Epidermal melanocyte (primary cell): ENCODE results near the gene U2AF1L4.
A peak's percentile ranks its signal among the peaks of the same experiment; 100 is the strongest.

Source experiments
- DNase-seq: peaks from one replicate; pipeline ENCODE4 v3.0.0; 2011; ENCODE audit warnings: low spot score; ENCODE audit not compliant: insufficient read length

U2AF1L4 gene

GRCh38 chr19:35745328-35746086, at the start of gene U2AF1L4, which contains the start of gene PSENEN:
TSS of gene U2AF1L4 (minus strand) at chr19:35745418. CDS start at chr19:35745391, 27 bp downstream.
TSS of gene PSENEN (plus strand) at chr19:35745651. CDS start at chr19:35745931, 280 bp downstream.
- DNase-seq: peak; percentile 74

- DNase-seq: no peak
These were observed 48.4 kb upstream of the U2AF1L4 start for GRCh38 chr19:35793381-35794165.

- no peak for DNase-seq
These were observed 47.7 kb upstream of the U2AF1L4 start for GRCh38 chr19:35792888-35793287.

DNA sequence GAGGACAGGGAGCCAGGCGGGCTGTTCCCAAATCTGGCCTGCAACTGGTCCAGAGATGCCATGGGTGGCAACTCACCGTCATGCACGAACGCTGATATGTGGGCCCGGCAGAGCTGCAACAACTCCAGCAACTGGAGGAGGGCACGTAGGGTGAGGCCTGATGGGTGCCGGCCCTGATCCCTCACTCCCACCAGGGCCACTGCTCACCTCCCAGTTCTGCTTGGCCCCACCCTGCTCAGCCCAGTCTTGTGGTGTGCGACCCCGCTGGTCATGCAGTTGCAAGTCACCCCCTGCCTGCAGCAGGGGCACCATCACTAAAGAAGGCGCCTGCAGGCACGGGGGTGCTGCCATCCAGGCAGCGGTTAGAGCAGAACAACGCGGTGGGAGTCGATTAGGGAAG, 47.1 kb upstream of the U2AF1L4 start:
- no peak for DNase-seq

DNA sequence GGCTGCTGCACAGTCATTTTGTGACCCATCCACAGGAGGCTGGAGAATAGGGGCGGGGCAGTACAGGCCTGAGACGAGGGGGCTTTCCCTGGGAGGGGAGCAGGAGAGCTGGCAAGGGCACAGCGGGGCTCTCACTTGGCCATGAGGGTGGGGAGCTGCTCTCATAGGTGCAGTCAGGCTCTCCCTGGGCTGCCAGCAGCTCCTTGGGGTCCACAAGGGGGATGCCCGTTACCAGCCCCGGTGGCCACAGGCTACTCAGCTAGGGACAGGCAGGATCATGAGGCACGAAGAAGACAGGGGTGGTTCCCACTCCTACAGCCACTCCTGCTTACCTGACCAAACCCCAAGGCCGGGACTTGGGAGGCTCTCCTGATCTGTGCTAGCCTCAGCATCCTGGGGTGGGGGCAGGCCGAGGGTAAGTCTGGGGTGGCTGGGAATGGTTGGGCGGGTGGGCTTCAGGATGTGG, 46.6 kb upstream of the U2AF1L4 start:
- no peak for DNase-seq

- DNase-seq: no peak
These were observed 46.0 kb upstream of the U2AF1L4 start for GRCh38 chr19:35790981-35791813.

DNA sequence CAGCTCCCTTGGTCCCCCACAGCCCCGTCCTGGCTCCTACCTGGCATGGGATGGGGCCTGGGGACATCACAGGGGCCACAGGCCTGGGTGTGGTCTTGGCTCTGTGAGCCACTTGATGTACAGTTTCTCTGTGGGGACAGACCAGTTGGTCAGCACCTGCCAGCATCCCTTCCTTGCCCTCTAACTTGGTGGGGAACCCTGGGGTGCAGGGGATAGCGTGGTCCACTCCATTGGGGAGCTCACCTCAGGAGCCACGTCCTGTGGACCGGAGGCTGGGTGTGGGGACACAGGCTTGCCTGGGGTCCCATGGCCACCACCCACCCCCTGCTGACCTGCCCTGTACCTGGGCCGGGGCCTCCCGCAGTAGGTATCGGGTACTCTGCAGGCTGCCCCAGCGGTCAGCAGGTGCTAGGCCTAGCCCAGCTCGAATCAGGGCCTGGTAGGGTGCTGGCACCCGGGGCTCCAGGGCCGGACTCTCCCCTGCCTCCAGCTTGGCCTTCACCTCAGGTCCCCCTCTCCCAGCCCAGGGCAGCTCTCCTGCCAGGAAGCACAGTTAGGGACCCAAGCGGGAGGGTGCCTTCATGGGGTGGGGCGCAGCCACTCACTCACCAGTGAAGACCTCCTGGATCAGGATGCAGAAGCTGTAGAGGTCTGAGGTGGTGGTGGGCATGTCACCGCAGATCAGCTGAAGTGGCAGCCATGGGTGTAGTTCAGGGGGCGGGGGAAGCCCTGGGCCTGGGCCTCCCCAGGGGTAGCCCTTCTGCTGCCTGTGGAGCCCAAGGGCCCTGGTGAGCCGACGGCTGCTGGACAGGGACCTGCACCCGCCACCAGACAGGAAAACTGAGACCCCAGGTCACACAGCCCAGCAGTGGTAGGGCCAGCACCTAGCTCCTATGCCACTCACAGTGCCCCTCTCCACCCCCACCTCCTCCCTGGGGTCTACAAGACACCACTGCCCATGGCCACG, 45.0 kb upstream of the U2AF1L4 start:
- no peak for DNase-seq

GRCh38 chr19:35789195-35789977, 44.2 kb upstream of the U2AF1L4 start:
- no peak for DNase-seq

DNA sequence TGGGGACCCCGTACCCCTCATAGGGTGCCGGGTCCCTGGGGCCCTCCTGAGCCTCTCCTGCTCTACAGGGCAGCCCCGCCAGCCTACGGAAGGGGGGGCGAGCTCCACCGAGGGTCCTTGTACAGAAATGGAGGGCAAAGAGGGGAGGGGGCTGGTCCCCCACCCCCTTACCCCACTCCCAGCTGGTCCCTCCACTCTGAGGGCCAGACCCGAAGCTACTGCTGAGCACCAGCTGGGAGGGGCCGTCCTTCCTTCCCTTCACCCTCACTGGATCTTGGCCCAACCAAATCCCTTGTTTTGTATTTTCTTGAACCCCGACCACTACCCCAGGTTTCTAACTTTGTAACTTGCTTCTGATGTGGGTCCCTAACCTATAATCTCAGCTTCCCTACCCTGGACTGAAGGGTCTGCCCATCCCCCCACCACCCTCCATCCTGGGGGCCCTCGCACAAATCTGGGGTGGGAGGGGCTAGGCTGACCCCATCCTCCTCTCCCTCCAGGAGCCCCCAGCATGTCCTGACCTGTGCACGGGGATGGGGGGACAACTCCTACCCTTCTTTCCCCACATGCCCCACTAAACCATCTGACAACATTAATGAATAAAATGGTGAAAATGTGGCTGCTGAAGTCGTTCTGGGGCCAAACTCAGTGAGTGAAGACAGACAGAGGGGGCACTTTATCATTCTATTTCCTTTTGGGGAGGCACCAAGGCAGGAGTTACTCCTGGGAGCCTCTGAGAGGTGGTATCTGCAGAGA, 43.2 kb upstream of the U2AF1L4 start:
- DNase-seq: no peak

GRCh38 chr19:35787227-35787799, 42.1 kb upstream of the U2AF1L4 start:
- no peak for DNase-seq

DNA sequence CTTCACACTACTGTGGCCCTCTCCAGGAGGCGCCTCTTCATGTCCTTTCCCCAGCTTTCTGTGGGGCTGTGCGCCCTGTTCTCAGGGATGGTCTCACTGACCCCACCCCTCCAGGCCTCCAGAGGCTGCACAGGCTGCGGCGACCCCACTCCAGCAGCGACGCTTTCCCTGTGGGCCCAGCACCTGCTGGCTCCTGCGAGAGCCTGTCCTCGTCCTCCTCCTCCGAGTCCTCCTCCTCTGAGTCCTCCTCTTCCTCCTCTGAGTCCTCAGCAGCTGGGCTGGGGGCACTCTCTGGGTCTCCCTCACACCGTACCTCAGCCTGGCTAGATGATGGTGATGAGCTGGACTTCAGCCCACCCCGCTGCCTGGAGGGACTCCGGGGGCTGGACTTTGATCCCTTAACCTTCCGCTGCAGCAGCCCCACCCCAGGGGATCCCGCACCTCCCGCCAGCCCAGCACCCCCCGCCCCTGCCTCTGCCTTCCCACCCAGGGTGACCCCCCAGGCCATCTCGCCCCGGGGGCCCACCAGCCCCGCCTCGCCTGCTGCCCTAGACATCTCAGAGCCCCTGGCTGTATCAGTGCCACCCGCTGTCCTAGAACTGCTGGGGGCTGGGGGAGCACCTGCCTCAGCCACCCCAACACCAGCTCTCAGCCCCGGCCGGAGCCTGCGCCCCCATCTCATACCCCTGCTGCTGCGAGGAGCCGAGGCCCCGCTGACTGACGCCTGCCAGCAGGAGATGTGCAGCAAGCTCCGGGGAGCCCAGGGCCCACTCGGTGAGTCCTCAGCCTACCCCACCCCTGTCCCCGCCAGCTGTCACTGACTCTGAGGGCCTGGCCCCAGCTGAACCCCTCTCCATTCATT, 41.3 kb upstream of the U2AF1L4 start:
- no peak for DNase-seq

DNA sequence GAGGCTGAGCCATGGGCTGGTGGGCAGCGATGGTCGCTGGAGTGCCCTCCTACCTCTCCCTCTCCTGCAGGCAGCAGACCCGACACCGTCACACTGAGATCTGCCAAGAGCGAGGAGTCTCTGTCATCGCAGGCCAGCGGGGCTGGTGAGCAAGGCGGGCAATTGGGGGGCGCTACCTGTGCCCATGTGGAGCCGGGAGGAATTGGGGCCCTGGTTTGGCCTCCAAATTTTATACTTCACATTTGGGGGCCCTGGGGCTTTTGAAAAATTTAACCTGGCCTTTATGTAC, 40.1 kb upstream of the U2AF1L4 start:
- no peak for DNase-seq

- no peak for DNase-seq
These were observed 39.5 kb upstream of the U2AF1L4 start for GRCh38 chr19:35784503-35785338.

GRCh38 chr19:35783469-35784434, 38.5 kb upstream of the U2AF1L4 start:
- DNase-seq: no peak

GRCh38 chr19:35782589-35782988, 37.4 kb upstream of the U2AF1L4 start:
- DNase-seq: no peak

GRCh38 chr19:35781650-35782049, 36.4 kb upstream of the U2AF1L4 start:
- DNase-seq: no peak
